GM12864 (cell line): ENCODE data around the gene CTIF.

Experiments used
- DNase-seq: peaks from one replicate; pipeline ENCODE4 v3.0.0-alpha.2; 2011; ENCODE audit warnings: low read depth
- H3K4me3 ChIP-seq: 2 replicates; pipeline ENCODE4 v1.5.1; 2011; ENCODE audit warnings: mild to moderate bottlenecking, low read depth, low read length, control low read depth
- TF ChIP-seq, protein P1 (sequence below): IDR thresholded peaks from 2 replicates; pipeline ENCODE4 v1.5.1; 2011; ENCODE audit warnings: low read depth, mild to moderate bottlenecking, moderate library complexity, low read length, control low read depth, inconsistent platforms; ENCODE audit errors: missing control alignments

Gene CTIF

DNA sequence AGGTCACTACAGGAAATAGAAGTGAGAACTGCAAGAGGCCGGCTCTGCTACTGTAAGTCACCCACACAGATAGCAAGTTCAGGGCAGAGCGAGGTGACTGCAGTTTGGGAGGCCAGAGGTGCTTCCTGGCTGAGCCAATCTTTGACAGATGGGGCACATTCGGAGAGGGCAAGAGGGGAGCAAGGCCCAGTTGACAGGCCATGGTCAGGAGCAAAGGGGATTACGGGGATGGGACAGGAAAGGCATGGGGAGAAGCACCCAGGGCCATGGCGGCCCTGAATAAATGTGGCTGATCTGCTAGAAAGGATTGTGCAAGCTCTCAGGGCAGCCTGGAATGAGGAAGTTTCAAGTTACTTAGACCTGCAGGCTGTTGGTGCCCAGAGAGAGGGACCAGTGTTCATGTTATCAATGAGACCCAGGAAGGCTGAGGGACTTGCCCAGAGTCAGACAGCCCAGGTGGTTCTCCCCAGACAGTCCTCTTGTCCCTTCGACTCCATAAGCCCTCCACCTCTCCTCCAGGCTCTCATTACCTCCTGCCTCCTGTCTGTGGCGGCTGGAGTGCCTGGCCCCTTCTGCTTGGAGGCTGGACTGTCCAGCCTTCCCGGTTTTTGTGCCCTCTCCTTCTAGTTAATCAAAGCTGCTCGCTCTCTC, 123.3 kb downstream of the CTIF start:
- no peak for DNase-seq
- no peak overlapping the region for H3K4me3 ChIP-seq
- TF ChIP-seq, protein P1, sequence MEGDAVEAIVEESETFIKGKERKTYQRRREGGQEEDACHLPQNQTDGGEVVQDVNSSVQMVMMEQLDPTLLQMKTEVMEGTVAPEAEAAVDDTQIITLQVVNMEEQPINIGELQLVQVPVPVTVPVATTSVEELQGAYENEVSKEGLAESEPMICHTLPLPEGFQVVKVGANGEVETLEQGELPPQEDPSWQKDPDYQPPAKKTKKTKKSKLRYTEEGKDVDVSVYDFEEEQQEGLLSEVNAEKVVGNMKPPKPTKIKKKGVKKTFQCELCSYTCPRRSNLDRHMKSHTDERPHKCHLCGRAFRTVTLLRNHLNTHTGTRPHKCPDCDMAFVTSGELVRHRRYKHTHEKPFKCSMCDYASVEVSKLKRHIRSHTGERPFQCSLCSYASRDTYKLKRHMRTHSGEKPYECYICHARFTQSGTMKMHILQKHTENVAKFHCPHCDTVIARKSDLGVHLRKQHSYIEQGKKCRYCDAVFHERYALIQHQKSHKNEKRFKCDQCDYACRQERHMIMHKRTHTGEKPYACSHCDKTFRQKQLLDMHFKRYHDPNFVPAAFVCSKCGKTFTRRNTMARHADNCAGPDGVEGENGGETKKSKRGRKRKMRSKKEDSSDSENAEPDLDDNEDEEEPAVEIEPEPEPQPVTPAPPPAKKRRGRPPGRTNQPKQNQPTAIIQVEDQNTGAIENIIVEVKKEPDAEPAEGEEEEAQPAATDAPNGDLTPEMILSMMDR = no peak

DNA sequence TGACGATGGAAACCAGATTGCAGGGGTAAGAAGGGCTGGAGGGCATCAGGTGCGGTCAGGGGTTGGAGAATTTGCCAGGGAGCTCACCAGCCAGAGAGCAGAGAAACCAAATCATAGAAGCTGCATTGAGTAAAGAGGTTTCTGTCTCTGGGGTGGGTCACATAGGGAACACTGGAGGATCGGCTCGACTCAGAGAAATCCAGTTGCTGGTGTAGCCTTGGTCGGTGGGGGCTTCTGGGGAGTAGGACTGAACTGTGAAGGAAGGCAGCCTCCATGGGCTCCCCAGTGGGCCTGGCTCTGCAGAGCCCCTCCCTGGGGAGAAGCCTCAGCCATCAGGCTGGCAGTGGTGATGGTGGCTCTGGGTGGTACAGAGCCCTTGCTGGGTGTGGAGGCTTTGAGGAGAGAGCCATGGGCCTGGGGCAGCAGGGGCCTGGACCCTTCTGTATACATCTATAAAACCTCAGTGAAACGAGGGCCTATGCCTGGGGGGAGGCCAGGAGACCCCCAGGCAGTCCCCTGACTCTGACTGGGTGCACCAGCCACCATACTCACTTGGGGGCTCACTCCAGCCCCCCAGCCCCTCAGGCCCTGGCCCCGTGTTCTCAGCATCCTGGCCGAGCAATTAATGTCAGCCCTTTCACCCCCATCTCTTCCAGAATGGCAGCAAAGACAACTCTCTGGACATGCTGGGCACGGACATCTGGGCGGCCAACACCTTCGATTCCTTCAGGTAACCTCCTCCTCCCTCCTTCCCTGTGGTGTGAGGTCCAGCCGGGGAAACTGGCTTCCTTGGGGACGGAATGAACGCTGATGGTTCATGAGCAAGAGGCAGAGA, 124.5 kb downstream of the CTIF start:
- TF ChIP-seq, protein P1 = no peak
- DNase-seq = no peak
- H3K4me3 ChIP-seq = no peak overlapping the region

DNA sequence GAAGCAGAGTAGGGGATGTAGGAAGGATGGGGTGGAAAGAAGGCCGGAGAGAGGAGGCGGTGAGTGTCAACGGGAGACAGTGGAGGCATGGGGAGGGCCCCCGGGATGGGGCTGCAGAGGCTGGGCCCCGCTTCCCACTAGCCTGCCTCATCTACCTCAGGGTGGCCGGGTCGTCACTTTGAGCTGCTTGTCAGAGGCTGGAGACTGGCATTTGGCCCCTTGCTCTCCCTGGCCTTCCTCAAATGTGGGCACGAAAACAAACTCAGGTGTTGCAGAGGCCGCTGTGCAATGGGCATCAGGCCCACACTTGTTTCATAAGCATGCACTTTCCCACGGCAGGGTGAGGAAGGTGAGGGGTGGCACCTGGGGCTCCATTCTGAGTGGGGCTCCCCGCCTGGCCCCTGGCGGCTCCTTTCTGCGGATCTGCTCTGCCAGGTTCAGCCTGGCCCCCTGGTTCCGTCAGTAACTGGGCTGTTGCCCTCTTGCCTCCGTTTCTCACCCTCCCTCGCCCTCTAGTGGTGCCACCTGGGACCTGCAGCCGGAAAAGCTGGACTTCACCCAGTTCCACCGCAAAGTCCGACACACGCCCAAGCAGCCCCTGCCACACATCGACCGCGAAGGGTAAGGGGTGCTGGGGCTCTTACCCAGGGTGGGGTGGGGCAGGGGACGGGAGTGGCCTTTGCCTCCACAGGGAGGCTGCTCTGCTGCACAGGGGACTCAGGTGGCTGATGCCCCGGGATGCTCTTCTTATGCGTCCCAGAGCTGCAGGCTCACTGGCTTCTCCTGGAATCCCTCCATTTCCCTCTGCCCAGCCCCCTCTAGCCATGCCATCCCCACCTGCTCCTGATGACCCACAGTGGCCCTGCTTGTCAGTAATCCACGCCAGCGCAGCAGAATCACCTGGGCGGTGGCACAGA, 125.4 kb downstream of the CTIF start:
- no peak overlapping the region for H3K4me3 ChIP-seq
- no peak for DNase-seq
- TF ChIP-seq, protein P1 = peak; percentile 93

DNA sequence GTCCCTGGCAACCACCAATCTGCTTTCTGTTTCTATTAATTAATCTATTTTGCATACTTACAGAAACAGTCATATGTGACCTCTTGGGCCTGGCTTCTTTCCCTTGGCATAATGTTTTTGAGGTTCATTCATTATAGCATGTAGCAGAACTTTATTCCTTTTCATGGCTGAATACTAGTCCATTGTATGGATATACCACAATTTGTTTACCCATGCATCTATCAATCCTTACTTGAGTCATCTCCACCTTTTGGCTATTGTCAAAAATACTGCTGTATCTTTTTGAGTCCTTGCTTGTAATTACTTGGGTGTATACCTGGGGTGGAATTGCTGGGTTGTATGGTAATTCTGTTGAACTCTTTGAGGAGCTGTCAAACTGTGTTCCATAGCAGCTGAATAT, 126.8 kb downstream of the CTIF start:
- H3K4me3 ChIP-seq = no peak overlapping the region

DNA sequence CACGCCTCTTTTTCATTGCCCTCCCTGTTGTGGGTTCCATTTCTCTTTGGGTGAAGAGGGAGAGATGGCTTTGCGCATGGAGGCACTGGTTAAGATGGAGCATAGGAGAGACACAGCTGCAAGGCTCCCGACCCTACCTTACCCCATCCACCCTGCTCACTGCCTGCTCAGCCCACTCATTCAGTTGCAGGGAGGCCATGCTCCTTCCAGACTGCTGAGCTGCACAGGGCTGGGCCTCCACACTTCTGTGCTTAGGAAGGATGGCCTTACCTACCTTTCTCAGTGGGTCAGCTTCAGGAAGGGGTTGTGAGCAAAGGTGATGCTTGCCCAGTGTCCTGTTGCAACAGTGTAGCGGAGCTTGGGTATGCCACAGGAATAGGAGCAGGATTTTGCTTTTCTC, 127.8 kb downstream of the CTIF start:
- TF ChIP-seq, protein P1 = no peak
- DNase-seq = no peak
- no peak overlapping the region for H3K4me3 ChIP-seq

More for the DNA sequence above, 126.8 kb downstream of the CTIF start:
- TF ChIP-seq, protein P1 = no peak
- no peak for DNase-seq

DNA sequence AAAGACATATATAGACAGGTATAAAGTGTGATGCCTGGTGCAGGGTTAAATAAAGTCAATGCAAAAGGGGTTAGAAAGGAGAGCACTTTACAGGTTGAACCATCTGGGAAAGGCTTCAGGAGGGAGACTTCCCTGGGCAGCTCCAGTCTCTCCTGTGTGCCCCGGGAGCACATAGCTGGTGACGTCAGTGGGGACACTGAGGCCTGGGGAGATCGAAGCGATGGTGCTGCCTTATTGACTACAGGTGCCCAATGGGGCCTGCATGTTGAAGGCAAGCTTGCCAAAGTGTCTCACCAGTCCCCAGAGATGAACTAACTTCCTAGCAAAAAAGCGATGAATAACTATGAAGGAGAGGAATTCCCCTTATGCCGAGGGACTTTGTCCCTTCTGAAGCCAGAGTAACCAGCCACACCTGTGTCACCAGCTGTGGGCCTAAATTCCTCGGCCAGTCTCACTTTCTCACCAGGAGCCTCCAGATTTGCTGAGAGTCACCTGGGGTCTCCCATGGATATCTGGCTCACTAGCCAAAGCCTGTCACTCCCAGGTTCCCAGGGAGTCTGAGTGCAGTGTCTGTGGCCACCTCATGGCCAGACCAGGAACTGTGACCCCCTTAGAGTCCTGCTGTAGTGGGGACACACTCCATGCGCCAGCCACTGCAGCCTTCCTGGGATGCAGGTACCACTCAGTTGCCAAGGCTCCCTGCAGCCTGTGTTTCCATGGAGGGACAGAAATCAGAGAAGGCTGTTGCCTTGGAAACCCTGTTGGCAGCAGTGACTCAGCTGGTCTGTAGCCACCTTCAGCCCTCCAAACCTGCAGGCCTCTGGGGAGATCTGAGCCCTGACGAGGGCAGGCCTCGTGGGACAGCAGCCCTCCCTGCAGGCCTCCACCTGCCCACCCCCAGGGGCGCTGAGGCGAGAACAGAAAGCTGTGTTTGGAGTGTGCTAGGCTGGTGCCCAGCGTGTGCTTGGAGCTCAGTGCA, 128.7 kb downstream of the CTIF start:
- TF ChIP-seq, protein P1 = peak; percentile 38
- no peak overlapping the region for H3K4me3 ChIP-seq
- no peak for DNase-seq
